Upper lobe of left lung (tissue), 4 donors: Measurements from ENCODE around the gene BAAT.

Experiments used
- CTCF ChIP-seq, 6 experiments: fragments of 450-650 bp in 4 of 6; fragments of 200-600 bp in 2 of 6; sonication (generic) in 2 of 6; IDR thresholded peaks; one replicate each; pipeline ENCODE4 v1.5.1; 2016 to 2019; ENCODE audit warnings: antibody characterized with exemption in 6 of 6
- EP300 ChIP-seq, 4 donors: sonication (generic); formaldehyde crosslinking; IDR thresholded peaks; one replicate each; pipeline ENCODE4 v1.5.1; 2017; ENCODE audit warnings: antibody characterized with exemption in 4 of 4, control low read depth in 2 of 4
- POLR2A ChIP-seq, 4 donors: fragments of 450-650 bp; IDR thresholded peaks; one replicate each; pipeline ENCODE4 v1.5.1; 2016 to 2017; ENCODE audit warnings: antibody characterized with exemption in 4 of 4, mild to moderate bottlenecking in 2 of 4
- POLR2AphosphoS5 ChIP-seq, 2 donors: sonication (generic); formaldehyde crosslinking; IDR thresholded peaks; one replicate each; pipeline ENCODE4 v1.5.1; 2017; ENCODE audit warnings: antibody characterized with exemption in 2 of 2

- TF ChIP-seq POLR2AphosphoS5 (IDR thresholded peaks at IDR 0.05): no peak
- TF ChIP-seq POLR2A (IDR thresholded peaks at IDR 0.05): no peak
- TF ChIP-seq CTCF (IDR thresholded peaks at IDR 0.05): no peak
- TF ChIP-seq EP300 (IDR thresholded peaks at IDR 0.05): no peak
Measured at GRCh38 chr9:101342595-101342994, 42.2 kb downstream of the BAAT start.
